Progenitor cell of endocrine pancreas (in vitro differentiated cells): ENCODE results near the gene CYP4F12. TPM values are rescaled to one million over a fixed set of nuclear protein-coding genes. Genes with fewer than 3 reads are reported as not detected.

Experiments used
- DNase-seq: peaks from one replicate; pipeline ENCODE4 v3.0.0; 2021; ENCODE audit warnings: low spot score; ENCODE audit not compliant: unreplicated experiment
- H3K27ac Mint-ChIP-seq: 2 replicates; pipeline ENCODE4 v1.8.0; 2021; ENCODE audit warnings: mild to moderate bottlenecking, moderate library complexity, mixed read lengths
- H3K27me3 Mint-ChIP-seq: 2 replicates; pipeline ENCODE4 v1.8.0; 2021; ENCODE audit warnings: mixed read lengths
- H3K36me3 Mint-ChIP-seq: 2 replicates; pipeline ENCODE4 v1.8.0; 2022; ENCODE audit warnings: mixed read lengths; ENCODE audit not compliant: insufficient read depth
- H3K4me1 Mint-ChIP-seq: 2 replicates; pipeline ENCODE4 v1.8.0; 2021; ENCODE audit warnings: low read depth, mixed read lengths
- H3K4me3 Mint-ChIP-seq: 2 replicates; pipeline ENCODE4 v1.8.0; 2021; ENCODE audit warnings: low read depth, mild to moderate bottlenecking, moderate library complexity, mixed read lengths
- H3K9me3 Mint-ChIP-seq: 2 replicates; pipeline ENCODE4 v1.8.0; 2021; ENCODE audit warnings: low read depth, mixed read lengths
- total RNA-seq: library from RNA; stranded (reverse); gene quantifications from 2 replicates; pipeline ENCODE4 v1.2.1, GENCODE V29; 2021
- TF ChIP-seq, protein P1 (sequence below): fragments of 200-600 bp; sonication (generic); IDR thresholded peaks from one replicate; pipeline ENCODE4 v1.5.0; 2021; ENCODE audit warnings: antibody characterized with exemption, mild to moderate bottlenecking; ENCODE audit not compliant: unreplicated experiment

The CYP4F12 gene
- total RNA-seq, 1 donor from 2014 or later = not detected

DNA sequence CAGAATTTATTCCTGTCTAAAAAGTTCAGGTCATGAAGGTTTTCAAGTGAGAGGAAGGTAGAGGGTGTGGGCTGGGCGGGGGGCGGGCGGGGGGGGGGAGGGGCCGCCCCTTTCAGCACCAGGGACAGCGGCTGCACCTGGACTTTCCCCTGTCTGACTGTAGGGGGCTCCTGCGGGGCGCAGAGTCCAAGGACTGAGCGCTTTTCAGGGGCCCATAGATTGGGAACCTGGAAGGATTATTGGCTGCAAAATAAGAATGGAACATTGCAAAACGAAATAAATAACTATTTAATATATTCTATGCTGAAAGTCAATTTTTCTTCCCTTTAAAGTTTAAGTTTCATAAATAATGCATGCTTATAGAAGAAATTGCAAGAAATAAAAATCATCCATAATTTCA, 41.1 kb upstream of the CYP4F12 start:
- Mint-ChIP-seq H3K9me3 (peaks cover 47% of the 10 kb centered on the region), H3K4me1 (no peaks in the 10 kb centered on the region), H3K36me3 (no peaks in the 10 kb centered on the region), H3K27ac (no peak overlapping the region), H3K4me3 (no peak overlapping the region), H3K27me3 (no peaks in the 10 kb centered on the region)
- DNase-seq = no peak
- TF ChIP-seq, protein P1, sequence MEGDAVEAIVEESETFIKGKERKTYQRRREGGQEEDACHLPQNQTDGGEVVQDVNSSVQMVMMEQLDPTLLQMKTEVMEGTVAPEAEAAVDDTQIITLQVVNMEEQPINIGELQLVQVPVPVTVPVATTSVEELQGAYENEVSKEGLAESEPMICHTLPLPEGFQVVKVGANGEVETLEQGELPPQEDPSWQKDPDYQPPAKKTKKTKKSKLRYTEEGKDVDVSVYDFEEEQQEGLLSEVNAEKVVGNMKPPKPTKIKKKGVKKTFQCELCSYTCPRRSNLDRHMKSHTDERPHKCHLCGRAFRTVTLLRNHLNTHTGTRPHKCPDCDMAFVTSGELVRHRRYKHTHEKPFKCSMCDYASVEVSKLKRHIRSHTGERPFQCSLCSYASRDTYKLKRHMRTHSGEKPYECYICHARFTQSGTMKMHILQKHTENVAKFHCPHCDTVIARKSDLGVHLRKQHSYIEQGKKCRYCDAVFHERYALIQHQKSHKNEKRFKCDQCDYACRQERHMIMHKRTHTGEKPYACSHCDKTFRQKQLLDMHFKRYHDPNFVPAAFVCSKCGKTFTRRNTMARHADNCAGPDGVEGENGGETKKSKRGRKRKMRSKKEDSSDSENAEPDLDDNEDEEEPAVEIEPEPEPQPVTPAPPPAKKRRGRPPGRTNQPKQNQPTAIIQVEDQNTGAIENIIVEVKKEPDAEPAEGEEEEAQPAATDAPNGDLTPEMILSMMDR = no peak

GRCh38 chr19:15633082-15633835, 39.6 kb upstream of the CYP4F12 start:
- Mint-ChIP-seq H3K9me3 (peaks cover 49% of the 10 kb centered on the region), H3K4me3 (no peak overlapping the region), H3K27ac (no peak overlapping the region), H3K27me3 (no peaks in the 10 kb centered on the region), H3K4me1 (no peaks in the 10 kb centered on the region), H3K36me3 (no peaks in the 10 kb centered on the region)
- TF ChIP-seq, protein P1 = no peak
- DNase-seq = no peak

DNA sequence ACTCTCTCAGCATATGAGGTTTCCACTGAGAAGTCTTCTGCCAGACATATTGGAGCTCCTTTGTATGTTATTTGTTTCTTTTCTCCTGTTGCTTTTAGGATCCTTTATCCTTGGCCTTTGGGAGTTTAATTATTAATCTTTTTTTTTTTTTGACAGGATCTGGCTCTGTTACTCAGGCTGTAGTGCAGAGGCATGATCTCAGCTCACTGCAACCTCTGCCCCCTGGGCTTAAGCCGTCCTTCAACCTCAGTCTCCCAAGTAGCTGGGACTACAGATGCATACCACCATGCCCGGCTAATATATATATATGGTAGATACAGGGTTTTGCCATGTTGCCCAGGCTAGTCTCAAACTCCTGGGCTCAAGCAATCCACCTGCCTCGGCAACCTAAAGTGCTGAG, 38.8 kb upstream of the CYP4F12 start:
- TF ChIP-seq, protein P1 = no peak
- peaks cover 49% of the 10 kb centered on the region for H3K9me3 Mint-ChIP-seq
- no peak overlapping the region for H3K27ac Mint-ChIP-seq
- DNase-seq = no peak
- no peaks in the 10 kb centered on the region for H3K27me3 Mint-ChIP-seq
- H3K4me1 Mint-ChIP-seq = no peaks in the 10 kb centered on the region
- H3K36me3 Mint-ChIP-seq = no peaks in the 10 kb centered on the region
- no peak overlapping the region for H3K4me3 Mint-ChIP-seq

- Mint-ChIP-seq H3K36me3 (no peaks in the 10 kb centered on the region), H3K4me3 (no peak overlapping the region), H3K9me3 (peaks cover 55% of the 10 kb centered on the region), H3K27me3 (no peaks in the 10 kb centered on the region), H3K27ac (no peak overlapping the region), H3K4me1 (no peaks in the 10 kb centered on the region)
- no peak for DNase-seq
- TF ChIP-seq, protein P1 = no peak
Observed at GRCh38 chr19:15635016-15635805, 37.7 kb upstream of the CYP4F12 start.

DNA sequence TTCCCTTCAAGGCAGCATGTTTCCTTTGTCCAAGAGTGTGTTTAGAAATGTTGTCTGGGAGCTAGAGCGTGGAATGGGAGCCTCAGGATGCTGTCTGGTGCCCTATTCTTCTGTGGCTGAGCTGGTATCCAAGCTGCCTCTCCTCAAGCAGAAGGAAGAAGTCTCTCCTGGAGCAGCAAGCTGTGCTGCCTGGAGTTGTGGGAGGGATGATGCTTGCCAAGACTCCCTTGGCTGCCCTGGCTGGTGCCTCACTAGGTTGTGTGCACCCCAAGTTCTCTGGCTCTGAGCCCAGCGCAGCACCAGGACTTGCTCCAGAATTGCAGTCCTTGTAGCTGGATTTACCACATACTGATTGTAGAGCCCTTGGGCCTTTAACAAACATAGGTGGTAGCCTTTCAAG, 36.9 kb upstream of the CYP4F12 start:
- TF ChIP-seq, protein P1 = no peak
- Mint-ChIP-seq H3K27ac (no peak overlapping the region), H3K27me3 (no peaks in the 10 kb centered on the region), H3K4me1 (no peaks in the 10 kb centered on the region), H3K36me3 (no peaks in the 10 kb centered on the region), H3K9me3 (peaks cover 50% of the 10 kb centered on the region), H3K4me3 (no peak overlapping the region)
- DNase-seq = no peak
